ENCODE results near the gene TMEM203. TPM values are rescaled to one million over a fixed set of nuclear protein-coding genes. Genes with fewer than 3 reads are reported as not detected.

Gene TMEM203
- total and polyA plus RNA-seq, 2 of the 13 experiments (the other 11 are each of a cell fraction or from before 2014, with no cell fraction given), result 23.4 to 36.7 TPM

DNA sequence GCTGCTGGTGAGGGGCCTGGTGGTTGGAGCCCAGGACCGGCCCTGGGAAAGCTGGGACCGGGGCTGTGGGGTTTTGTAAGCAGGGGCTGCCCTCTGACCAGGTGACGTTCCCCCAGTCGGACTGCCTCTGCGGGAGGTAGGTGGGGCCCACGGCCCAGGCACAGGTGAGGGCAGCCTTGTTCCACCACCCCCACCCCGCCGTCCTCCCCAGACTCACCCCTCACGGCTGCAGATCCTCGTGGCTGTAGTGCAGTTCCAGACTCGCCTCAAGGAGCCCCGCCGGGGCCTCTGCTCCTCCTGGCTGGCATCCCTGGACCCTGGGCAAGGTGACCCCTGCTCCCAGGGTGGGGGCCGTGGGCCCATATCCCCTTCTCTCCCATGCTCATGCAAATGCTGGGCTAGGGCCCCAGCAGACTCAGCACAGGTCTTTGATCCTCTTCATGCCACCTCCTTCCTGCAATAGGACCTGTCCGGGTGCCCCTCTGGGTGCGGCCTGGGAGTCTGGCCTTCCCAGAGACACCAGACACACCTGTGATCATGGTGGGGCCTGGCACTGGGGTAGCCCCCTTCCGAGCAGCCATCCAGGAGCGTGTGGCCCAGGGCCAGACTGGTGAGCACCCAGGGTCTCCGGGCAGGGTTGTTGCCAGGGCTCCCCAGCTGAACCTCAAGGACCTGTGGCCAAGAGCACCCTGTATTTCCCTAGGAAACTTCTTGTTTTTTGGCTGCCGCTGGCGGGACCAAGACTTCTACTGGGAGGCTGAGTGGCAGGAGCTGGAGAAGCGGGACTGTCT, 9.9 kb upstream of the TMEM203 start (continued):
- TF ChIP-seq, protein P1, sequence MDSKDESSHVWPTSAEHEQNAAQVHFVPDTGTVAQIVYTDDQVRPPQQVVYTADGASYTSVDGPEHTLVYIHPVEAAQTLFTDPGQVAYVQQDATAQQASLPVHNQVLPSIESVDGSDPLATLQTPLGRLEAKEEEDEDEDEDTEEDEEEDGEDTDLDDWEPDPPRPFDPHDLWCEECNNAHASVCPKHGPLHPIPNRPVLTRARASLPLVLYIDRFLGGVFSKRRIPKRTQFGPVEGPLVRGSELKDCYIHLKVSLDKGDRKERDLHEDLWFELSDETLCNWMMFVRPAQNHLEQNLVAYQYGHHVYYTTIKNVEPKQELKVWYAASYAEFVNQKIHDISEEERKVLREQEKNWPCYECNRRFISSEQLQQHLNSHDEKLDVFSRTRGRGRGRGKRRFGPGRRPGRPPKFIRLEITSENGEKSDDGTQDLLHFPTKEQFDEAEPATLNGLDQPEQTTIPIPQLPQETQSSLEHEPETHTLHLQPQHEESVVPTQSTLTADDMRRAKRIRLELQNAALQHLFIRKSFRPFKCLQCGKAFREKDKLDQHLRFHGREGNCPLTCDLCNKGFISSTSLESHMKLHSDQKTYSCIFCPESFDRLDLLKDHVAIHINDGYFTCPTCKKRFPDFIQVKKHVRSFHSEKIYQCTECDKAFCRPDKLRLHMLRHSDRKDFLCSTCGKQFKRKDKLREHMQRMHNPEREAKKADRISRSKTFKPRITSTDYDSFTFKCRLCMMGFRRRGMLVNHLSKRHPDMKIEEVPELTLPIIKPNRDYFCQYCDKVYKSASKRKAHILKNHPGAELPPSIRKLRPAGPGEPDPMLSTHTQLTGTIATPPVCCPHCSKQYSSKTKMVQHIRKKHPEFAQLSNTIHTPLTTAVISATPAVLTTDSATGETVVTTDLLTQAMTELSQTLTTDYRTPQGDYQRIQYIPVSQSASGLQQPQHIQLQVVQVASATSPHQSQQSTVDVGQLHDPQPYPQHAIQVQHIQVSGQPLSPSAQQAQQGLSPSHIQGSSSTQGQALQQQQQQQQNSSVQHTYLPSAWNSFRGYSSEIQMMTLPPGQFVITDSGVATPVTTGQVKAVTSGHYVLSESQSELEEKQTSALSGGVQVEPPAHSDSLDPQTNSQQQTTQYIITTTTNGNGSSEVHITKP (CRISPR knock-in tag; IDR thresholded peaks at IDR 0.05; ENCODE audit: low read depth), result no peak
- no peak for TF ChIP-seq STAG1 (CRISPR knock-in tag; IDR thresholded peaks at IDR 0.05)
- TF ChIP-seq ZNF772 (CRISPR knock-in tag; IDR thresholded peaks at IDR 0.05), result no peak
- TF ChIP-seq SMAD1 (CRISPR knock-in tag; IDR thresholded peaks at IDR 0.05; ENCODE audit: borderline replicate concordance, low read depth), result no peak
- no peak for TF ChIP-seq ZNF761 (CRISPR knock-in tag; conservative IDR thresholded peaks at IDR 0.05)

DNA sequence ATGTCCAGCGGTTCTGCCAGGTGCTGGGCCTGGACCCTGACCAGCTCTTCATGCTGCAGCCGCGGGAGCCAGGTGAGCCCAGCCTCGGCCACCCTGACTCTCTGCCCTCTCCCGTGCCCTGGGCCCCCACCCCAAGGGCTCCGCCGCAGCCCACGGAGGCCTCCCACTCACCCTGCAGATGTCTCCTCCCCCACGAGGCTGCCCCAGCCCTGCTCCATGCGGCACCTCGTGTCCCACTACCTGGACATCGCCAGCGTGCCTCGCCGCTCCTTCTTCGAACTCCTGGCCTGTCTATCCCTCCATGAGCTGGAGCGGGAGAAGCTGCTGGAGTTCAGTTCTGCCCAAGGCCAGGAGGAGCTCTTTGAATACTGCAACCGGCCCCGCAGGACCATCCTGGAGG, 9.2 kb upstream of the TMEM203 start:
- BruUV-seq (replicated peaks), result no TSS peak
- H3K9ac ChIP-seq (ENCODE audit: insufficient read depth, low read depth, low read length), result no peak overlapping the region
- no peak overlapping the region for H3K4me2 ChIP-seq (ENCODE audit: low read depth, low read length)
- intact Hi-C loops (cut with micrococcal nuclease; ENCODE audit: unreplicated experiment), result no loop called here
- H3K9me3 ChIP-seq (ENCODE audit: low read length), result no peaks in the 10 kb centered on the region
- TF ChIP-seq HNRNPK (IDR thresholded peaks at IDR 0.05; ENCODE audit: low read depth, low read length, poor library complexity, severe bottlenecking) (no peak), MTF1 (CRISPR knock-in tag; IDR thresholded peaks at IDR 0.05) (no peak), NCOR1 (IDR thresholded peaks at IDR 0.05; ENCODE audit: borderline replicate concordance, low read length) (no peak), AGO2 (optimal IDR thresholded peaks at IDR 0.05; ENCODE audit: low read depth, low read length) (peak; percentile 1), ZSCAN12 (CRISPR knock-in tag; IDR thresholded peaks at IDR 0.05) (no peak)
- TF ChIP-seq, protein P2, sequence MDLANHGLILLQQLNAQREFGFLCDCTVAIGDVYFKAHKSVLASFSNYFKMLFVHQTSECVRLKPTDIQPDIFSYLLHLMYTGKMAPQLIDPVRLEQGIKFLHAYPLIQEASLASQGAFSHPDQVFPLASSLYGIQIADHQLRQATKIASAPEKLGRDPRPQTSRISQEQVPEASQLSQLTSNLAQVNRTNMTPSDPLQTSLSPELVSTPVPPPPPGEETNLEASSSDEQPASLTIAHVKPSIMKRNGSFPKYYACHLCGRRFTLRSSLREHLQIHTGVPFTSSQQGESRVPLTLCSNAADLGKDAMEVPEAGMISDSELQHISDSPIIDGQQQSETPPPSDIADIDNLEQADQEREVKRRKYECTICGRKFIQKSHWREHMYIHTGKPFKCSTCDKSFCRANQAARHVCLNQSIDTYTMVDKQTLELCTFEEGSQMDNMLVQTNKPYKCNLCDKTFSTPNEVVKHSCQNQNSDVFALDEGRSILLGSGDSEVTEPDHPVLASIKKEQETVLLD (CRISPR knock-in tag; IDR thresholded peaks at IDR 0.05; ENCODE audit: low read depth), result no peak
- TF ChIP-seq, protein P3, sequence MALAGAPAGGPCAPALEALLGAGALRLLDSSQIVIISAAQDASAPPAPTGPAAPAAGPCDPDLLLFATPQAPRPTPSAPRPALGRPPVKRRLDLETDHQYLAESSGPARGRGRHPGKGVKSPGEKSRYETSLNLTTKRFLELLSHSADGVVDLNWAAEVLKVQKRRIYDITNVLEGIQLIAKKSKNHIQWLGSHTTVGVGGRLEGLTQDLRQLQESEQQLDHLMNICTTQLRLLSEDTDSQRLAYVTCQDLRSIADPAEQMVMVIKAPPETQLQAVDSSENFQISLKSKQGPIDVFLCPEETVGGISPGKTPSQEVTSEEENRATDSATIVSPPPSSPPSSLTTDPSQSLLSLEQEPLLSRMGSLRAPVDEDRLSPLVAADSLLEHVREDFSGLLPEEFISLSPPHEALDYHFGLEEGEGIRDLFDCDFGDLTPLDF (CRISPR knock-in tag; IDR thresholded peaks at IDR 0.05), result no peak
- TF ChIP-seq, protein P4, sequence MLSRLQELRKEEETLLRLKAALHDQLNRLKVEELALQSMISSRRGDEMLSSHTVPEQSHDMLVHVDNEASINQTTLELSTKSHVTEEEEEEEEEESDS (CRISPR knock-in tag; IDR thresholded peaks at IDR 0.05; ENCODE audit: borderline replicate concordance), result no peak
- no peak overlapping the region for H3K27ac ChIP-seq (ENCODE audit: extremely low read length, insufficient read depth, low read length)
- peaks cover 3% of the 10 kb centered on the region for H3K79me2 ChIP-seq (ENCODE audit: insufficient read depth, low read length)
- no peak overlapping the region for H3K4me3 ChIP-seq (replicated peaks in 1 of 3; ENCODE audit: insufficient read depth in 1 of 3, low read depth in 2 of 3, low read length in 3 of 3)
- H2AFZ ChIP-seq (ENCODE audit: low read length), result no peak overlapping the region
- H3K4me1 ChIP-seq (ENCODE audit: insufficient read depth, low read length), result peaks cover 28% of the 10 kb centered on the region
- FAIRE-seq (no peak), ATAC-seq (no peak), DNase-seq (ENCODE audit: low spot score) (no peak)
- 96% methylated on average over 14 of the region's 19 CpGs for WGBS (ENCODE audit: low lambda C conversion rate)
- peaks cover 4% of the 10 kb centered on the region; the same call in 1 of the 2 replicates for H4K20me1 ChIP-seq (ENCODE audit: insufficient read depth, low read length)
- POLR2A ChIA-PET, result interaction anchor here (1.3 kb wide), 1 partner anchor 15 kb away, joined by 3 read pairs; no protein-coding TSS in a partner anchor
- in situ Hi-C loops (cut with HindIII; ENCODE audit: extremely low pct_ligation_motif_present, low pct_unique_long_range_greater_than_20kb), result no loop called here
- H3K27me3 ChIP-seq (ENCODE audit: control insufficient read depth in 1 of 2, insufficient read depth in 2 of 2, low read length in 2 of 2), result no peaks in the 10 kb centered on the region
- CTCF ChIA-PET (ENCODE audit: low intra/inter-chr PET ratio, low total read pairs), result no interaction called here
- H3K36me3 ChIP-seq (replicated peaks in 1 of 2; ENCODE audit: control insufficient read depth in 1 of 2, insufficient read depth in 2 of 2, low read length in 2 of 2), result no peaks in the 10 kb centered on the region; a peak in 1 of 5 replicates
